DND-41 (cell line): ENCODE results near the gene FBXW8.

Experiments used
- ATAC-seq: fragments of 200-7000 bp; cut with Tn5 transposase; 3 replicates; pipeline ENCODE4 v1.9.1; 2021; ENCODE audit warnings: low read depth; ENCODE audit not compliant: insufficient read depth
- DNase-seq: peaks from one replicate; pipeline ENCODE4 v3.0.0-alpha.2; 2020
- H2AFZ ChIP-seq: 2 replicates; pipeline ENCODE4 v1.6.0; 2012; ENCODE audit warnings: low read depth, low read length
- H3K27ac ChIP-seq: 2 replicates; pipeline ENCODE4 v1.5.1; 2012; ENCODE audit warnings: low read length, inconsistent platforms
- H3K27me3 ChIP-seq: fragments of 200-600 bp; sonication (generic); 2 replicates; pipeline ENCODE4 v1.6.0; 2012; ENCODE audit warnings: low read length, mild to moderate bottlenecking, inconsistent platforms; ENCODE audit not compliant: insufficient read depth, poor library complexity
- H3K36me3 ChIP-seq: 2 replicates; pipeline ENCODE4 v1.5.1; 2012; ENCODE audit warnings: low read length, inconsistent platforms; ENCODE audit not compliant: insufficient read depth
- H3K4me1 ChIP-seq: 2 replicates; pipeline ENCODE4 v1.5.1; 2012; ENCODE audit warnings: mild to moderate bottlenecking, low read length; ENCODE audit not compliant: insufficient read depth
- H3K4me2 ChIP-seq: 2 replicates; pipeline ENCODE4 v1.6.0; 2012; ENCODE audit warnings: mild to moderate bottlenecking, moderate library complexity, low read length, inconsistent platforms; ENCODE audit not compliant: insufficient read depth
- H3K4me3 ChIP-seq, 2 experiments: fragments of 200-600 bp in 1 of 2; shearing (Covaris generic) in 1 of 2; 2 replicates each; pipeline ENCODE4 v1.5.1; 2012 to 2016; ENCODE audit warnings: inconsistent platforms in 2 of 2, low read length in 2 of 2, mild to moderate bottlenecking in 2 of 2, low read depth in 1 of 2, moderate library complexity in 1 of 2
- H3K79me2 ChIP-seq: 2 replicates; pipeline ENCODE4 v1.6.0; 2012; ENCODE audit warnings: low read length, inconsistent platforms; ENCODE audit not compliant: insufficient read depth
- H3K9ac ChIP-seq: 2 replicates; pipeline ENCODE4 v1.6.0; 2012; ENCODE audit warnings: low read depth, mild to moderate bottlenecking, inconsistent platforms, low read length, moderate library complexity
- H3K9me3 ChIP-seq: 2 replicates; pipeline ENCODE4 v1.5.1; 2012; ENCODE audit warnings: low read length, moderate library complexity, mild to moderate bottlenecking, inconsistent platforms; ENCODE audit not compliant: insufficient read depth, severe bottlenecking
- H4K20me1 ChIP-seq: 2 replicates; pipeline ENCODE4 v1.6.0; 2012; ENCODE audit warnings: low read length; ENCODE audit not compliant: insufficient read depth
- CTCF ChIP-seq: IDR thresholded peaks from 2 replicates; pipeline ENCODE4 v1.5.1; 2012; ENCODE audit warnings: borderline replicate concordance, low read length, moderate library complexity, mild to moderate bottlenecking; ENCODE audit not compliant: poor library complexity, severe bottlenecking; ENCODE audit errors: extremely low read depth
- EZH2 ChIP-seq: IDR thresholded peaks from 3 replicates; pipeline ENCODE4 v1.6.1; 2012; ENCODE audit warnings: borderline replicate concordance, low read depth, mild to moderate bottlenecking, moderate library complexity, low read length, inconsistent platforms; ENCODE audit not compliant: severe bottlenecking

Gene FBXW8

GRCh38 chr12:116943419-116944372 is 32.9 kb downstream of the FBXW8 start:
- no peak overlapping the region for H3K4me3 ChIP-seq
- no peaks in the 10 kb centered on the region for H3K4me1 ChIP-seq
- no peaks in the 10 kb centered on the region for H4K20me1 ChIP-seq
- DNase-seq (no peak), ATAC-seq (no peak)
- H3K4me2 ChIP-seq, result no peak overlapping the region
- no peak overlapping the region for H2AFZ ChIP-seq
- TF ChIP-seq EZH2 (no peak), CTCF (no peak)
- H3K9ac ChIP-seq, result no peak overlapping the region
- H3K36me3 ChIP-seq, result peaks cover 32% of the 10 kb centered on the region
- H3K79me2 ChIP-seq, result no peaks in the 10 kb centered on the region
- H3K27me3 ChIP-seq, result no peaks in the 10 kb centered on the region
- no peak overlapping the region for H3K27ac ChIP-seq
- peaks cover 14% of the 10 kb centered on the region for H3K9me3 ChIP-seq

GRCh38 chr12:116945886-116946550 is 35.3 kb downstream of the FBXW8 start:
- H3K4me2 ChIP-seq, result no peak overlapping the region
- H3K9me3 ChIP-seq, result peaks cover 14% of the 10 kb centered on the region
- ATAC-seq (no peak), DNase-seq (no peak)
- no peaks in the 10 kb centered on the region for H3K27me3 ChIP-seq
- peaks cover 37% of the 10 kb centered on the region for H3K36me3 ChIP-seq
- TF ChIP-seq CTCF, result no peak
- TF ChIP-seq EZH2, result no peak
- H4K20me1 ChIP-seq, result no peaks in the 10 kb centered on the region
- no peaks in the 10 kb centered on the region for H3K79me2 ChIP-seq
- H3K4me3 ChIP-seq, result no peak overlapping the region
- H3K9ac ChIP-seq, result no peak overlapping the region
- no peaks in the 10 kb centered on the region for H3K4me1 ChIP-seq
- no peak overlapping the region for H3K27ac ChIP-seq
- H2AFZ ChIP-seq, result no peak overlapping the region

GRCh38 chr12:116948298-116948697 is 37.5 kb downstream of the FBXW8 start:
- Histone ChIP-seq H3K4me1 (no peaks in the 10 kb centered on the region), H3K36me3 (peaks cover 30% of the 10 kb centered on the region)
- TF ChIP-seq EZH2 (no peak), CTCF (no peak)

More at GRCh38 chr12:116948298-116948697, 37.5 kb downstream of the FBXW8 start:
- peaks cover 3% of the 10 kb centered on the region for H3K9me3 ChIP-seq
- no peak overlapping the region for H3K9ac ChIP-seq
- no peak for ATAC-seq
- H3K27ac ChIP-seq, result no peak overlapping the region
- no peak overlapping the region for H3K4me2 ChIP-seq
- no peaks in the 10 kb centered on the region for H4K20me1 ChIP-seq
- no peak overlapping the region for H2AFZ ChIP-seq
- no peaks in the 10 kb centered on the region for H3K27me3 ChIP-seq
- no peak overlapping the region for H3K4me3 ChIP-seq
- no peaks in the 10 kb centered on the region for H3K79me2 ChIP-seq
- DNase-seq, result no peak
